Measurements from ENCODE around the gene CIAO2B.
"Not testable (repeated sequence)": the region's sequence is repeated elsewhere in the genome, so short reads cannot be mapped to it uniquely, and the experiment has no call there.

Gene CIAO2B

GRCh38 chr16:66902648-66903543 lies 31.3 kb downstream of the CIAO2B start:
- no peak for DNase-seq

- no peak for DNase-seq
Measured at GRCh38 chr16:66901626-66902025, 32.6 kb downstream of the CIAO2B start.

DNA sequence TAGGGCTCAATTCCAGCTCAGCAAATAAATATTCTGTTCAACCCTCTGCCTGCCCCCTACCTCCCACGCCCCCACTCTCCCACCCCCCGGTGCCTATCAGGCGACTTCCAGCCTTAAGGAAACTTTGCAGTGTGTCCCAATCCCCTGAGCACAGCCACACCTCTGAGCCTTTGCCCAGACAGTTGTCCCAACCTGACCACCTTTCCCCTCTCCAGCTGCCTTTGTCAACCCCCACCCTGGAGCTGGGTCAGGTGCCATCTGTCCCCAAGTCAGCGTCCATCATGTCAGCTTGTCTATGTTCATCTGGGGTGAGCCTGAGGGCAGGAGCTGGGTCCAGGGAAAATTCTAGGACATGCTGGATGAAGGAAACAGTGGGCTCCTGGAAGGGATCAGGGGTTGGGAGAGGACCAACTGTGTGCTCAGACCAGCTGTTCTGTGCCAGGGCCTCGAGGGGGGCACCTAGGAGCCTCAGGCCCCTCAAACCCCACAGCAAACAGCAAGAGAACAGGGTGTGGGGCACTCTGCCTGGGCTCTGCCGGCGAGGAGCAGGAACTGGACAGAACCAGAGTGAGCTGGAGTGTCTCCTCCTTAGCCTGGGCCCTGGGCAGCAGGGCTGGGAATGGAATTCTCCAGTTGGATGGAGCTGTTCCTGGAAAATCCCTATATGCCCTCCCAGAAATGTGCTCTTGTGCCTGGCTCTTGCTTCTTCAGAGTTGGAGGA lies 33.3 kb downstream of the CIAO2B start:
- DNase-seq, result no peak

DNA sequence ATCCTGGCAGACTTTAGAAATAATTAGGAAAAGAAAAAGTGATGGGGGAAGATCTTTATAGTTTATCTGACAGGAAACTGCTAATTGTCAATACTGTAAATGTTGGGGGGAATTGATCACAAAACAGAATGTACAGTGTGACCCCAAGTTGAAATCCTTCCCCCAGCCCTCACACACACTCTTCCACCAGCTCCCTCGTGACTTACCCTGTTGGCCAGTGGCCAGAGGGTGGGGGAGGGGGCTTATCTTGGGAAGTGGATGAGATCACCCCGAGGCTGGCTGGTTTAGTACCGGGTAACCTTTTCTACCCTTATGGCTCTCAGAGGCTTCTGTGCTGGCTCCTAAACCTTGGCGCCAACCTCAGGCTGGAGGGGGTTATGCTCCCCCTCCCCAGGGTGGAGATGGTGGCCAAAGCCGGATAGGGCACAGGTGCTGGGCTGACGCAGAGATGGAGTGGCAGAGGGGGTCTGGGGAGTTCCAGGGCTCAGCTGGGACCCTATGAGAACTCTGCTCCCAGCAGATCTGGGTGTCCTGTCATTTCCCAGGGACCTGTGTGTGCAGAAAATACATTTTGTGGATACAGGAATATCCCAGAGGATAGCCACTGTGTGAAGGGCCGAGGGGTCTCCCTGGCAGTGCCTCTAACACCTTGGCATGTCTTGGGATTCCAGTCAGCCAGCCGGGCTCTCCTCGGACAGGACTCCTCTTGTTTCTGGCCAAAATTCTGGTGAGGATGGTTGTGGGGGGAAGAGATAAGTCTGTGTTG lies 34.1 kb downstream of the CIAO2B start:
- DNase-seq, result peak; percentile 39

GRCh38 chr16:66899310-66899944 lies 34.8 kb downstream of the CIAO2B start:
- peak; percentile 8 for DNase-seq

GRCh38 chr16:66898933-66899309 lies 35.3 kb downstream of the CIAO2B start:
- no peak for DNase-seq

DNA sequence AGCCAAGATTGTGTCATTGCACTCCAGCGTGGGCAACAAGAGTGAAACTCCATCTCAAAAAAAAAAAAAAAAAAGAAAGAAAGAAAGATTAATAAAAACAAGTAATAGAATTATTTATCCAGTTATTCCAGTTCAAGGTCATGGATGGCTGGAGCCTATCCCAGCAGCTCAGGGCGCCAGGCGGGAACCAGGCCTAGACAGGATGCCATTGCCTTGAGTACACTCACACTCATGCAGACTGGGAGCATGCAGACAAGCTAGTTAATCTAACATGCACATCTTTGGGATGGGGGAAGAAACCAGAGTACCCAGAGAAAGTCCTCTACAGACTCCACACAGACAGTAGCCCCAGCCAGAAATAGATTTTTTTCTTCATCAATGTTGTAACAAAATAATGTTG lies 36.0 kb downstream of the CIAO2B start:
- no peak for DNase-seq

DNA sequence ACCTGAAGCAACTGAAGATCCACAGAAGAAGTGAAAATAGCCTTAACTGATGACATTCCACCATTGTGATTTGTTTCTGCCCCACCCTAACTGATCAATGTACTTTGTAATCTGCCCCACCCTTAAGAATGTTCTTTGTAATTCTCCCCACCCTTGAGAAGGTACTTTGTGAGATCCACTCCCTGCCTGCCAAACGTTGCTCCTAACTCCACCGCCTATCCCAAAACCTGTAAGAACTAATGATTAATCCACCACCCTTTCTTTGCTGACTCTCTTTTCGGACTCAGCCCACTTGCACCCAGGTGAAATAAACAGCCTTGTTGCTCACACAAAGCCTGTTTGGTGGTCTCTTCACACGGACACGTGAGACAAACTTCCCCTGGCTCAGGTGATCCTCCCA lies 37.5 kb downstream of the CIAO2B start:
- not testable (repeated sequence) for DNase-seq

- DNase-seq, result no peak
Measured at GRCh38 chr16:66895999-66896398, 38.2 kb downstream of the CIAO2B start.

DNA sequence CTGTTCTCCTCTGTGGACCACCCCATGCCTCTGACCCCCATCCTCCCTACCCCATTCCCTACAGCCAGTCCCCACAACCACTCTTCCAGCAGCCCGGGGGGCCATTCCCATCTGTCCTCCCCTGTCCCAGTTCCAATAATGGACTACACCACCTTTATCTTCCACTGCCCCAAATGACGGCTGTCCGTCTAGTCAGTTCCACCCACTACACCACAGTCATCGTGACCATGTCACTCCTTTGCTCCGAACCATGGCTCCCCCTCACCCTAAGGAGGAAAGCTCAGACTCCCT lies 38.6 kb downstream of the CIAO2B start:
- no peak for DNase-seq

DNA sequence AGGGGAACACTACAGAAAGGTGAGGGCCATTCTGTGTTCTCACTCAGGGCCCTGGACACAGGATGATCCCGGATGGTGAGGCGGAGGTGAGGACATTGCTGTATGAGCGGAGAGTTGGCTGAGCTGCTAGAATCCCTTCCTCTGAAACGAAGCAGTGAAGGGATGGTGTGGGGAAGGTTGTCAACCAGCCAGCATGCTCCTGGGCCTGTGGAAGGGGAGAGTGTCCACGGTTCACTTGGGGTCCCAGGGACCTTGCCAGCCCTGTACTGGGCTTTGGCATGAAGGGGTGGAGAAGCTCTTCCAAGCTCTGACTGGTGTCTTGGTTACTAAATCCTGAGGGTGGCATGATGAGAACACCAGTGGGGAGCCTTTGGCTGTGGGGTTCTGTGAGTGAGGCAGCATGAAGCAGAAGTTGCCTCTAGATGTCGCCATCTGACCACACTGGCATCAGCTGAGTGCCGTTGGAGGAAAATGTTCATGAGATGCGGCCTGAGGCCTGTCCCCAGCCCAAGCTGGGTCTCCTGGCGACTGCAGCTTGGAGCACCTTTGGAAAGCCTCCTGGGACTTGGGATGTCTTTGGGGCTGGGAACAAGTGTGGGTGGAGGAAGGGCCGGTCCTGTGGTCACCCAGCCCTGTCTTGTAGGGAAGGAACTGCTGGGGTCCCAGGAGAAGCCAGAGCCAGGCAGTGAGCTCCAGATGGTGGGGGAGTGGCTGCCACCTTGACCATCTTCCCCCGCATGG lies 39.1 kb downstream of the CIAO2B start:
- DNase-seq, result peak; percentile 72

DNA sequence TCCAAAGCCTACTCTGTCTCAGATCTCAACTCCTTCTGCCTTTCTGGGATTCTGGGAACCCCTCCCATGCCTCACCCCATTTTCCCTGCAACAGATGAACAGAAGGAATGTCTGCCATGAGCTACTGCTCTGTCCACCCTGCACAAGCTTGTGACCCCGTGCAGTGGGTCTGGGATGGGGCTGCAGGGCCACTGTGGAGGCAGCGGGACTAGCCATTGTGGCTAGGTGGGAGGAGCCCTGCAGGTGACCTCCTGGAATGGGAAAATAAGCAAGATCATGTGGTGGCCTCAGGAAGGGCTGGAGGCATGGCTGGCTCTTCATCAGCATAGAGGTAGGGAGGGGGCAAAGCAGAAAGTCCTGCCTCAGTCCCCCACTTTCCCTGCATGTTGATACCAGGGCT lies 40.1 kb downstream of the CIAO2B start:
- no peak for DNase-seq

DNA sequence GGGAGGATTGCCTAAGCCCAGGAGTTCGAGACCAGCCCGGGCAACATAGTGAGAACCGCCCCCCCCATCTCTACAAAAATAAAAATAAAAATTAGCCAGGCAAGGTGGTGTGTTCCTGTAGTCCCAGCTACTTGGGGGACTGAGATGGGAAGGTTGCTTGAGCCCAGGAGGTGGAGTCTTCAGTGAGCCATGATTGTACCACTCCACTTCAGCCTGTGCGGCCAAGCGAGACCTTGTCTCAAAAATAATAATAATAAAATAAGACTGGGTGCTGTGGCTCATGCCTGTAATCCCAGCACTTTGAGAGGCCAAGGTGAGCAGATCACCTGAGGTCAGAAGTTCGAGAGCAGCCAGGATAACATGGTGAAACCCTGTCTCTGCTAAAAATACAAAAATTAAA lies 42.4 kb downstream of the CIAO2B start:
- DNase-seq, result no peak

- DNase-seq, result no peak
Measured at GRCh38 chr16:66891360-66891759, 42.8 kb downstream of the CIAO2B start.

DNA sequence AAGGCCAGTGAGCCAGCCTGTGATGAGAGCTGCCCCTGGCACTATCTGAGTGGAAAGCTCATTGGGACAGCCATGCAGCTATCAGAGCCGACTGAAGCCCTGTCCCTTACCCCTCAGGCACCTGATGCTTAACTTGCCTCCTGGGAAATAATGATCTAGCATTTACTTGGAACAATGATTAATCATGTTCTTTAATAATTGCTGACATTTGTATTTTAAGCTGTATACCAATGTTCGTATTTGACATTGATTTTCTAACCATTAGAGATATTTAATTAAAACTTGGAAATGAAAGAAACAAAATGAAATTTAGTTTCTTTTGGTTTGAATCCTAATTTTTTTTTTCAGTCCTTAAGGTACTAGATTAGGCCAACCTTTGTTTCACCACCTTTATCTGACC lies 43.4 kb downstream of the CIAO2B start:
- DNase-seq, result no peak

GRCh38 chr16:66889622-66890021 lies 44.6 kb downstream of the CIAO2B start:
- DNase-seq, result no peak

DNA sequence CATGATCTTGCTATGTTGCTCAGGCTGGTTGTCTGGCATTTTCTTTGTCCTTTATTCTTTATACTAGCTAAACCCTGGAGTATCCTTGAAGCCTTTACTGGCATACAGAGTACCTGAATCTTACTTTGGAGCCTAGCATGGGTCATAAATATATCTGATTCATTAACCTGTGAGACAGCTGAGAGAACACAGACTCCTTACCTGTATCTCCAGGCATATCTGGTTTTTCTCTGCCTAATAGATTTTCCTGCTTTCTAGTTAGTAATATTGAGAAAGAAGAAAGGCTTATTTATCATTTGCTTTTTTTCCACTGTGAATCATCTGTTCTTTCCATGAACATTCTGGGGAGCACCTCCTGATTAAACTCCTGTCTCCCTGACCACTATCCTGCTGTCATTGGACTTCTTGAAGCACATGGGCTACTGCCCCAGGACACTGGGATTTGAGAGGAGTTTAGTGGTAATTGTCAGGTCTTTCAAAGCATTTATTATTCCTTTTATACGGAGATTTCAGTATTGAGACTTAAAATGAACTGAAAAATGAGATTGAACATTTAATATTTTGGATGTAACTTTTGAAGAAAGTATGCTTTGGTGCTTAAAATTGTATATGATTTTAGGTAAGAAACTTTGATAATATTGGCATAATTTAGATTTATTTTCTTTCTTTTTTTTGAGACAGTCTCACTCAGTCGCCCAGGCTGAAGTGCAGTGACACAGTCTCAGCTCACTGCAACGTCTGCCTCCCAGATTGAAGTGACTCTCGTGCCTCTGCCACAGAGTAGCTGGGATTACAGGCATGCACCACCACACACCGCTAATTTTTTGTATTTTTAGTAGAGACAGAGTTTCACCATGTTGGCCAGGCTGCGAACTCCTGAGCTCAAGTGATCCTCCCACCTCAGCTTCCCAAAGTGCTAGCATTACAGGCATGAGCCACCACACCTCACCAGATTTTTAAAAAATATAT lies 45.3 kb downstream of the CIAO2B start:
- DNase-seq, result no peak

GRCh38 chr16:66886914-66887313 lies 47.3 kb downstream of the CIAO2B start:
- DNase-seq, result no peak

- DNase-seq, result no peak
Measured at GRCh38 chr16:66886321-66886720, 47.9 kb downstream of the CIAO2B start.

- DNase-seq, result no peak
Measured at GRCh38 chr16:66885491-66885890, 48.7 kb downstream of the CIAO2B start.

DNA sequence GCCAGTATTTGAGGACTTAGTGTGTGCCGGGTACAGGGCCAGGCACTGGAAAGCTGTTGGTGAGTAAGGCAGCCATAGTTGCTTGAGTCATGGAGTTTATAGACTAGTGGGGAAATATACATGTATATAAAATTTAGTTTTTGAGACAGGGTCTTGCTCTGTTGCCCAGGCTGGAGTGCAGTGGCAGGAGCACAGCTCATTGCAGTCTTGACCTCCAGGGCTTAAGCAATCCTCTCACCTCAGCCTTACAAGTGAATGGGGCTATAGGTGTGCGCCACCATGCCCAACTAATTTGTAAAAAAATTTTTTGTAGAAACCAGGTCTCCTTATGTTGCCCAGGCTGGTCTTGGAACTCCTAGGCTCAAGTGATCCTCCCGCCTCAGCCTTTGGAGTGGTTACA lies 51.5 kb downstream of the CIAO2B start:
- no peak for DNase-seq

All from inflammatory macrophage treated with lipopolysaccharide for 4 hours (primary cell).